NT2/D1 (cell line): ENCODE data around the gene SFTPB.

Experiments used
- DNase-seq: peaks from one replicate; pipeline ENCODE4 v3.0.0-alpha.2; 2011; ENCODE audit warnings: low read depth, low spot score
- H3K27me3 ChIP-seq: 2 replicates; pipeline ENCODE4 v1.6.0; 2011; ENCODE audit warnings: mild to moderate bottlenecking; ENCODE audit not compliant: insufficient read length, insufficient read depth
- H3K36me3 ChIP-seq: 2 replicates; pipeline ENCODE4 v1.6.1; 2011; ENCODE audit warnings: mild to moderate bottlenecking, low read length, mixed read lengths; ENCODE audit not compliant: insufficient read depth, insufficient read length
- H3K4me1 ChIP-seq: 2 replicates; pipeline ENCODE4 v1.5.1; 2011; ENCODE audit not compliant: insufficient read depth, insufficient read length
- H3K4me3 ChIP-seq: 2 replicates; pipeline ENCODE4 v1.5.1; 2011; ENCODE audit warnings: low read depth; ENCODE audit not compliant: insufficient read length
- H3K9ac ChIP-seq: 2 replicates; pipeline ENCODE4 v1.6.0; 2011; ENCODE audit warnings: low read depth; ENCODE audit not compliant: insufficient read length
- H3K9me3 ChIP-seq: 2 replicates; pipeline ENCODE4 v1.5.1; 2011; ENCODE audit warnings: mild to moderate bottlenecking, low read length; ENCODE audit not compliant: insufficient read depth
- SUZ12 ChIP-seq: IDR thresholded peaks from 2 replicates; pipeline ENCODE4 v1.6.1; 2011; ENCODE audit not compliant: insufficient read length, insufficient read depth; ENCODE audit errors: extremely low read depth
- YY1 ChIP-seq: IDR thresholded peaks from 2 replicates; pipeline ENCODE4 v1.6.1; 2011; ENCODE audit not compliant: insufficient read length, insufficient read depth
- ZNF274 ChIP-seq: IDR thresholded peaks from 2 replicates; pipeline ENCODE4 v1.6.1; 2011; ENCODE audit warnings: mild to moderate bottlenecking, low read depth, low read length

Gene SFTPB

DNA sequence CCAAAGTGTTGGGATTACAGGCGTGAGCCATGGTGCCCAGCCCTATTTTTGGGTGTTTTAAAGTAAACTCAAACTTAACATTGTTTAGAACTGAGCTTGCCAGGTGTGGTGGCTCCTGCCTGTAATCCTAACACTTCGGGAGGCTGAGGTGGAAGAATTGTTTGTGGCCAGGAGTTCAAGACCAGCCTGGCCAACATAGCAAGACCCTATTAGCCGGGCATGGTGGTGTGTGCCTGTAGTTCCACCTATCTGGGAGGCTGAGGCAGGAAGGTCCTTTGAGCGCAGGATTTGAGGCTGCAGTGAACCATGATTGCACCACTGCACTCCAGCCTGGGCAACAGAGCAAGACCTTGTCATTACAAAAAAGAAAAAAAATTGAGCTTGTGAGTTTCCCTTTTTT lies 17.5 kb downstream of the SFTPB start:
- TF ChIP-seq SUZ12: no peak
- no peak for TF ChIP-seq ZNF274
- no peak for TF ChIP-seq YY1
- H3K9ac ChIP-seq: no peak overlapping the region
- H3K9me3 ChIP-seq: no peaks in the 10 kb centered on the region
- H3K4me1 ChIP-seq: no peaks in the 10 kb centered on the region
- no peaks in the 10 kb centered on the region for H3K27me3 ChIP-seq
- no peak overlapping the region for H3K4me3 ChIP-seq
- peaks cover 73% of the 10 kb centered on the region for H3K36me3 ChIP-seq
- DNase-seq: no peak

DNA sequence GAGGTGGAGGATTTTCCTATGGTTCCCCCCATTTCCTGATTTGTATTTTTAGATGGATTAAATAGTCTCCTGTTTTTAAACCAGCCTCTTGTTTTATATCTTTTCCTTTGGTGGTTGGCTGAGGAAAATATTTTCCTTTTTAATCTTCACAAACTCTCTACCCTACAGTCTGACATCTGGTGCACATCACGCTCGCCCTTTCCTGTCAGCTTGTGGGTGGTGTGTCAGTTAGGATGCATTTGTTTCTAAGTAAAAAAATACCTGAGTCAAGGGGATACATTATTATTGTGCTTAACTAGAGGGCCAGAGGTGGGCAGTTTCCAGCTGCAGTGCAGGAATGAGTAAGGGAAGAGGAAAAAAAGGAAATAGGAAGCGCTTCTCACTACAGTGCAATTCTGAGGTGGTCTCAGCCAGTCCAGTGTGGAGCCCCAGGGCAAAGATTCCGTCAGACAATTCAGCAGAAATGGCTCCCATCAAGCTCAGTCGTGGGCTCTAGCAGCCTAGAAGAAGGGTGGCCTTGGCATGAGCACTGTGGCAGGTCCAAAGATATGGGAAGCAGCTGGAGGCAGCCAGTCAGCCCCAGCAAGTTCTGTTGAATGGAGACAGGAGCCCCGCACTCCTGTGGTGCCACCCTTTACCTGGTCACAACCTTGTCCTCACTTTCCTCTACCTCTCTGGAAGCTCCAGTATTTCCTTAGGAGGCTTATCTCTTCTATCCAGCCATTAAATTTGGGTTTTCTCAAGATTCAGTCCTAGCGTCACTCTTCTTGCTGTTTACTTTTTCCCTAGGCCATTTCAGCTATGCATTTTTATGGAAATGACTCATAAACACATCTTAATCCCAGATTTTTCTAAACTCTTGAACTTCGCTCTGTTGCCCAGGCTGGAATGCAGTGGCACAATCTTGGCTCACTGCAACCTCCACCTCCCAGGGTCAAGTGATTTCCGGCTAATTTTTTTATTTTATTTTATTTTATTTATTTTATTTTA lies 18.5 kb downstream of the SFTPB start:
- H3K4me3 ChIP-seq: no peak overlapping the region
- H3K9me3 ChIP-seq: no peaks in the 10 kb centered on the region
- TF ChIP-seq ZNF274 (no peak), SUZ12 (no peak), YY1 (no peak)
- no peak overlapping the region for H3K9ac ChIP-seq
- H3K36me3 ChIP-seq: peaks cover 81% of the 10 kb centered on the region
- DNase-seq: no peak
- no peaks in the 10 kb centered on the region for H3K27me3 ChIP-seq
- H3K4me1 ChIP-seq: no peaks in the 10 kb centered on the region

DNA sequence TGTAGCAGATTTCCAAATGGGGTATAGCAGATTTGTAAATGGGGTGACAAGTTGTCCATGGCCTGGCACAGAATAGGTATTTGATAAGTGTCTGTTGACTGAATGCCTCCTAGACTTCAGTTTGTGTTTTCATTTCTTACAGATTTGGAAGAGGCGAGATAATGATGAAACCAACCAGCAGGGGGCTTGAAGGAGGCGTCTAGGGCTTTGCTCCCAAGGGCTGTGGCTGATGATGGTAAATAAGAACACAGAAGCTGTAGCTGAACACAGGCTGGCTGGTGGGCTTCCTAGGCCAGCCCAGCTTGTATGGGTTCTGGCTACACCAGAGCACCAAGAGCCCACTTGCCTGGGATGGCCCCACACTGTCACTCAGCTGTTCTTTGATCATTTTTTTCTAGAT lies 19.4 kb downstream of the SFTPB start:
- H3K36me3 ChIP-seq: peaks cover 87% of the 10 kb centered on the region
- H3K9ac ChIP-seq: no peak overlapping the region
- no peak for TF ChIP-seq ZNF274
- no peak for TF ChIP-seq YY1
- TF ChIP-seq SUZ12: no peak
- H3K4me1 ChIP-seq: no peaks in the 10 kb centered on the region
- no peaks in the 10 kb centered on the region for H3K9me3 ChIP-seq
- H3K4me3 ChIP-seq: no peak overlapping the region
- H3K27me3 ChIP-seq: no peaks in the 10 kb centered on the region
- no peak for DNase-seq

DNA sequence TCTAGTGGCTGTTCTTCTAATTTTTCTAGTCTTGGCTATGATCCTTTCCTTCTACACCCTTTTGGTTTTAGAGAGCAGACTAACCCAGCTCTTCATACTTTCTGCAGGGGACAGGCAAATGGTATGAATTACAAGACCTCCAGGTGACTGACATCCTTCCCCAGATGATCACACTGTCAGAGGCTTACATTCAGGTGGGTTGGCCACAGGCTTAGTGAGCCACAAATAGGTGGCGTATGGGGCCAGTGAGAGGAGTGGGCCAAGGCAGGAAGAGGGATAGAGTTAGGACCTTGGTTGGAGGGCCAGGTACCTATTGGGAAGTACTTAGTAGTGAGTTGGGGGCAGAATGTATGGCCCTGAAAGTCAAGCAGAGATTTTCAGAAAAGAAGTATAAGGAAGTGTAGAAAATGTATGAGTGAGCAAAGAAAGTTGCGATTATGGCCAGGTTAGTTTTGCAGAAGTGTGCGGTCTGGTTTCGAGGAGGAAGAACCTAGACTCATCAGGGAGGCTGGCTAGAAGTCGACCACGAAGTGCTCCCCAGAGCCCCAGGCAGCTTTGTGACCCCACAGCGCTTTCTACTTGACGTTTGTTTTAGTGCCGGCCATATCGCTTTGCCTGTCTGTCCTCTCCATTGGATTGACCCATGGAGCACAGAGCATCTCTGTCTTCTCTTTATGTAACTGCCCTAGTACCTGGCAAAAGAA lies 20.0 kb downstream of the SFTPB start:
- peaks cover 89% of the 10 kb centered on the region for H3K36me3 ChIP-seq
- no peaks in the 10 kb centered on the region for H3K4me1 ChIP-seq

DNA sequence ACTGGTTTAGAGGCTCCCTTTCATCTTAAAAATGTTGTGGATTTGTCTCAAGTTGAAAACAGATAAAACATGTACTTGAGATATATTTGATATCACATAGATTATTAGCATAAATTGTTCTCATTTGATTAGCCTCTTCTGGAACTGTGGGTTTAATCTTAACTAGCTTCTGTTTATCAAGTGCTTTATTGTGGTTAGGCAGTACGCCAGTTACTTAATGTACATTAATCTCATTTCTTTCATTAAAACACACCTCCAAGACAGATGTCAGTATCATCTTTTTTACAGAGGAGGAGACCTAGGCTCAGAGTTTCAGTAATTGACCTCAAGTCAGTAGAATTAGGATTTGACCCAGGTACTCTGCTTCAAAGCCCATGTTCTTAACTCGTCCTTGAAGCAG lies 21.8 kb downstream of the SFTPB start:
- Histone ChIP-seq H3K27me3 (no peaks in the 10 kb centered on the region), H3K9me3 (no peaks in the 10 kb centered on the region), H3K4me3 (no peak overlapping the region), H3K36me3 (peaks cover 93% of the 10 kb centered on the region), H3K4me1 (no peaks in the 10 kb centered on the region), H3K9ac (no peak overlapping the region)
- DNase-seq: no peak
- TF ChIP-seq YY1 (no peak), ZNF274 (no peak), SUZ12 (no peak)

More for the DNA sequence above, 20.0 kb downstream of the SFTPB start:
- Histone ChIP-seq H3K9me3 (no peaks in the 10 kb centered on the region), H3K9ac (no peak overlapping the region), H3K4me3 (no peak overlapping the region), H3K27me3 (no peaks in the 10 kb centered on the region)
- TF ChIP-seq SUZ12: no peak
- TF ChIP-seq YY1: no peak
- no peak for TF ChIP-seq ZNF274
- DNase-seq: no peak

DNA sequence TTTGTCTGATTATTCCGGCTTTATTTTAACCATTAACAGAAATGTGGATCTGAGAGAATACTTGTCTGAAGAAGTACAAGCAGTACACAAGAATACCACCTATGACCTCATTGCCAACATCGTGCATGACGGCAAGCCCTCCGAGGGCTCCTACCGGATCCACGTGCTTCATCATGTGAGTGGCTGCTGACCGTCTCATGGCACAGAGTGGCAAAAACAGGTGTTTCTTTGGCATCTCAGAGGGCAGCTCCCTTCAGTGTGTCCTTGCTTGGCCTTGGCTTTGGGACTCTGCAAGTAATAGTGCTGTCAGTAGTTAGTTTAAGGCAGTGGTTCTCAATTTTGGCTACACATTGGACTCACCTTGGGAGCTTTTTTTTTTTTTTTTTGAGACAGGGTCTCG lies 23.1 kb downstream of the SFTPB start:
- TF ChIP-seq ZNF274 (no peak), YY1 (no peak), SUZ12 (no peak)
- no peak overlapping the region for H3K9ac ChIP-seq
- H3K36me3 ChIP-seq: peaks cover 93% of the 10 kb centered on the region
- no peaks in the 10 kb centered on the region for H3K9me3 ChIP-seq
- no peak overlapping the region for H3K4me3 ChIP-seq
- no peaks in the 10 kb centered on the region for H3K4me1 ChIP-seq
- no peaks in the 10 kb centered on the region for H3K27me3 ChIP-seq
- DNase-seq: no peak

DNA sequence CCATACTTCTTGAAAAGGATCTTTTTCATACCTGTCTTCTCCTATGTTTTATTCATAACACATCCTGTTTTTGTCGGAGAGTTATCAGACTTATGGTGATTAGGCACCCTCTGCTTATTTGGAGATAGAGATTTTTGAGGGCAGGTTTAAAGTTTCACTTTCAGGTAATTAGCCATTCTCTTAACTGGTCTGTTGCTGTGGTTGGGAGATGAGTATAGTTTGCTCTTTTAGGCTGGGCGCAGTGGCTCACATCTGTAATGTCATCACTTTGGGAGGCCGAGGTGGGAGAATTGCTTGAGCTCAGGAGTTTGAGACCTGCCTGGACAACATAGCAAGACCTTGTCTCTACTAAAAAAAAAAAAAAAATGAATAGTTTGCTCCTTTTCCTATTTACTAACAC lies 25.3 kb downstream of the SFTPB start:
- no peaks in the 10 kb centered on the region for H3K9me3 ChIP-seq
- H3K4me3 ChIP-seq: no peak overlapping the region
- no peak overlapping the region for H3K9ac ChIP-seq
- H3K36me3 ChIP-seq: peaks cover 92% of the 10 kb centered on the region
- no peaks in the 10 kb centered on the region for H3K27me3 ChIP-seq
- no peaks in the 10 kb centered on the region for H3K4me1 ChIP-seq
- TF ChIP-seq SUZ12 (no peak), YY1 (no peak), ZNF274 (no peak)
- no peak for DNase-seq
